Sigmoid colon (tissue), 7 donors: Measurements from ENCODE around the gene WNT9B. TPM values are rescaled to one million over a fixed set of nuclear protein-coding genes. Genes with fewer than 3 reads are reported as not detected.

Experiments
- DNase-seq: peaks from one replicate; pipeline ENCODE4 v3.0.0-alpha.2; 2019
- H3K27ac ChIP-seq, 4 donors: fragments of 200-600 bp; sonication (generic); one replicate each; pipeline ENCODE4 v1.5.1; 2016 to 2019; ENCODE audit warnings: mild to moderate bottlenecking in 1 of 4
- H3K27me3 ChIP-seq, 3 donors: fragments of 200-600 bp; sonication (generic); one replicate each; pipeline ENCODE4 v1.5.1; 2019; ENCODE audit warnings: mild to moderate bottlenecking in 1 of 3
- H3K36me3 ChIP-seq, 4 donors: fragments of 200-600 bp; sonication (generic); one replicate each; pipeline ENCODE4 v1.5.1; 2016 to 2019
- H3K4me1 ChIP-seq, 4 donors: fragments of 200-600 bp; sonication (generic); one replicate each; pipeline ENCODE4 v1.5.1; 2017 to 2019
- H3K4me3 ChIP-seq, 4 donors: fragments of 200-600 bp; sonication (generic); one replicate each; pipeline ENCODE4 v1.5.1; 2017 to 2019; ENCODE audit warnings: mild to moderate bottlenecking in 2 of 4, moderate library complexity in 1 of 4
- H3K9me3 ChIP-seq, 4 donors: fragments of 200-600 bp in 3 of 4; sonication (generic) in 3 of 4; one replicate each; pipeline versions ENCODE4 v1.5.1 to v1.6.1; 2013 to 2019
- EP300 ChIP-seq, 4 donors: sonication (generic); formaldehyde crosslinking; IDR thresholded peaks; one replicate each; pipeline ENCODE4 v1.6.1; 2017; ENCODE audit warnings: antibody characterized with exemption in 4 of 4
- POLR2A ChIP-seq, 2 donors: fragments of 450-650 bp; IDR thresholded peaks; one replicate each; pipeline ENCODE4 v1.6.1; 2016; ENCODE audit warnings: antibody characterized with exemption in 2 of 2, mild to moderate bottlenecking in 2 of 2, moderate library complexity in 2 of 2
- POLR2AphosphoS5 ChIP-seq, 4 donors: sonication (generic); formaldehyde crosslinking; IDR thresholded peaks; one replicate each; pipeline ENCODE4 v1.6.1; 2017; ENCODE audit warnings: antibody characterized with exemption in 4 of 4
- WGBS, 2 donors: extraction: QIAGEN DNeasy Blood & Tissue Kit; methylation state at CpG; one replicate each; pipeline ENCODE4 v1.1.7; 2013; 5-methylcytosine and 5-hydroxymethylcytosine counted together
- intact Hi-C: fragments of 100-400 bp; cut with DNase I; formaldehyde crosslinking; loops from one replicate; pipeline ENCODE4 v1.15.1; 2023
- polyA plus RNA-seq, 3 donors: library from polyadenylated mRNA; stranded (reverse); fragments of 200-250 nt; gene quantifications; one replicate each; pipeline ENCODE4 v1.2.3, GENCODE V29; 2013
- total RNA-seq, 4 donors: library from RNA; depleted of rRNA; stranded (reverse); fragments of >200 nt; gene quantifications; one replicate each; pipeline ENCODE4 v1.1.0, GENCODE V29; 2016
- TF ChIP-seq, protein P1 (sequence below), 4 experiments: fragments of 450-650 bp in 3 of 4; fragments of 200-600 bp in 1 of 4; IDR thresholded peaks; one replicate each; pipeline ENCODE4 v1.5.1; 2016 to 2019; ENCODE audit warnings: antibody characterized with exemption in 4 of 4, mild to moderate bottlenecking in 3 of 4, moderate library complexity in 2 of 4
- donor health status: healthy with polysubstance abuse.
- donor health status: Bipolar disorder and iron deficiency.
- donor health status: healthy.

WNT9B gene
- total and polyA plus RNA-seq, 7 donors = 0.03 TPM; not detected in 6

DNA sequence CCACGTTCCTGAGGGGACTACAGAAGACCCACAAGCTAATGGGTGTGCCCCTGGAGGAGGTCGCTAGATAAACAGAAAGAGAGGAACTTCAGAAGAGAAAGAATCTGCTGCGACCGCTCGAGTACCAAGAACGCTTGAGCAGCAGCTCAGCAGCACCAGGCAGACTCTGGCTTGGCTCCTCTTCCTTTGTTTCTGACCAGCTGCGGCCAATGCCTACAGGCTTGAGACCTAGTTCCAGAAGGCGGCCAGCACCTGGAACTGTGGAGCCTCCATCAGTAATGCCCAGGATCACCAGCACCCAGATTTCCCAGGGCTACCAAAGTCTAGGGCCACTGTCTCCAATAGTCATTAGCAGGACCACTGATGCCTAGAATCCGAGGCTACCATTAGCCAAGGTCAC, 45.6 kb downstream of the WNT9B start:
- 85 to 87% methylated on average over 9 of the region's 9 CpGs for WGBS, 2 donors
- intact Hi-C loops = no loop called here
- peaks cover 0 to 33% (median 16%) of the 10 kb centered on the region in 3 donors for H3K27me3 ChIP-seq
- no peaks in the 10 kb centered on the region for H3K4me1 ChIP-seq
- DNase-seq = no peak
- H3K36me3 ChIP-seq = no peaks in the 10 kb centered on the region
- no peak overlapping the region for H3K4me3 ChIP-seq
- TF ChIP-seq POLR2A (IDR thresholded peaks at IDR 0.05) (no peak), EP300 (IDR thresholded peaks at IDR 0.05) (no peak), POLR2AphosphoS5 (IDR thresholded peaks at IDR 0.05) (no peak)
- TF ChIP-seq, protein P1, sequence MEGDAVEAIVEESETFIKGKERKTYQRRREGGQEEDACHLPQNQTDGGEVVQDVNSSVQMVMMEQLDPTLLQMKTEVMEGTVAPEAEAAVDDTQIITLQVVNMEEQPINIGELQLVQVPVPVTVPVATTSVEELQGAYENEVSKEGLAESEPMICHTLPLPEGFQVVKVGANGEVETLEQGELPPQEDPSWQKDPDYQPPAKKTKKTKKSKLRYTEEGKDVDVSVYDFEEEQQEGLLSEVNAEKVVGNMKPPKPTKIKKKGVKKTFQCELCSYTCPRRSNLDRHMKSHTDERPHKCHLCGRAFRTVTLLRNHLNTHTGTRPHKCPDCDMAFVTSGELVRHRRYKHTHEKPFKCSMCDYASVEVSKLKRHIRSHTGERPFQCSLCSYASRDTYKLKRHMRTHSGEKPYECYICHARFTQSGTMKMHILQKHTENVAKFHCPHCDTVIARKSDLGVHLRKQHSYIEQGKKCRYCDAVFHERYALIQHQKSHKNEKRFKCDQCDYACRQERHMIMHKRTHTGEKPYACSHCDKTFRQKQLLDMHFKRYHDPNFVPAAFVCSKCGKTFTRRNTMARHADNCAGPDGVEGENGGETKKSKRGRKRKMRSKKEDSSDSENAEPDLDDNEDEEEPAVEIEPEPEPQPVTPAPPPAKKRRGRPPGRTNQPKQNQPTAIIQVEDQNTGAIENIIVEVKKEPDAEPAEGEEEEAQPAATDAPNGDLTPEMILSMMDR (IDR thresholded peaks at IDR 0.05) = no peak
- H3K27ac ChIP-seq = no peak overlapping the region
- H3K9me3 ChIP-seq = peaks cover 0 to 2% (median 0%) of the 10 kb centered on the region in 4 donors

DNA sequence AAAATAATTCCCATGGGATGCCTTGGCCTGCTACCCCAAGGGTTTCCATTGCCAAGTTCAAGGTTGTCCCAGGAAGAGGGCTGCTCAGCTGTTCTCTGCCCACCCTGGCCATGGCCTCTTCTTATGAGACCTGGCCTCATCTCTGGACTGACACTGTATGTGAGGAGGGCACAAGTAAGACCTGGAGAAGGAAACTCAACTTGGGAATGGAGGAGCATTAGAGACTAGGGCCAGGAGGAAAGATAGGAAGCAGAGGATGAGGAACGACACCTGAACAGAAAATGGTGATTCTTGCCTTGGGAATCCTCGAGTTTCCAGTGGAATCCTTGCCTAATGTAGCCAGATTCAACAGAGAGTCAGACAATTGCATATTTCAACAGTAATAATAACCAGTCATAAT, 47.0 kb downstream of the WNT9B start:
- peaks cover 0 to 2% (median 0%) of the 10 kb centered on the region in 4 donors for H3K9me3 ChIP-seq
- 52 to 67% methylated on average over 2 of the region's 2 CpGs for WGBS, 2 donors
- peaks cover 0 to 30% (median 14%) of the 10 kb centered on the region in 3 donors for H3K27me3 ChIP-seq
- no peaks in the 10 kb centered on the region for H3K4me1 ChIP-seq
- TF ChIP-seq POLR2AphosphoS5 (IDR thresholded peaks at IDR 0.05) (no peak), POLR2A (IDR thresholded peaks at IDR 0.05) (no peak), EP300 (IDR thresholded peaks at IDR 0.05) (no peak)
- TF ChIP-seq, protein P1 (IDR thresholded peaks at IDR 0.05) = no peak
- no peaks in the 10 kb centered on the region for H3K36me3 ChIP-seq
- no peak overlapping the region for H3K27ac ChIP-seq
- no peak for DNase-seq
- intact Hi-C loops = no loop called here
- no peak overlapping the region for H3K4me3 ChIP-seq

DNA sequence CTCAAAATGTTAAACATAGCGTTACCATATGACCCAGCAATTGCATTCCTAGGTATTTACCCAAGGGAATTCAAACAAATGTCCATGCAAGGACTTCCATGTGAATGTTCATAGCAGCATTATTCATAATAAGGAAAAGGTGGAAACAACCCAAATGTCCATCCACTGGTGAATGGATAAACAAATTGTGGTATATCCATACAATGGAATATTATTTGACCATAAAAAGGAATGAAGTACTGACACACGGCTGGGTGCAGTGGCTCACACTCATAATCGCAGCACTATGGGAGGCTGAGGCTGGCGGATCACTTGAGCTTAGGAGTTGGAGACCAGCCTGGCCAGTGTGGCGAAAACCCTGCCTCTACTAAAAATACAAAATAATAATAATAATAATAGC, 47.5 kb downstream of the WNT9B start:
- Histone ChIP-seq H3K4me3 (no peak overlapping the region), H3K27me3 (peaks cover 0 to 26% (median 9%) of the 10 kb centered on the region in 3 donors), H3K4me1 (no peaks in the 10 kb centered on the region), H3K36me3 (no peaks in the 10 kb centered on the region), H3K27ac (no peak overlapping the region), H3K9me3 (peaks cover 0 to 2% (median 0%) of the 10 kb centered on the region in 4 donors)
- DNase-seq = no peak
- intact Hi-C loops = no loop called here
- TF ChIP-seq POLR2AphosphoS5 (IDR thresholded peaks at IDR 0.05) (no peak), POLR2A (IDR thresholded peaks at IDR 0.05) (no peak), EP300 (IDR thresholded peaks at IDR 0.05) (no peak)
- TF ChIP-seq, protein P1 (IDR thresholded peaks at IDR 0.05) = no peak
- 95% methylated on average over 5 of the region's 5 CpGs for WGBS, 2 donors

DNA sequence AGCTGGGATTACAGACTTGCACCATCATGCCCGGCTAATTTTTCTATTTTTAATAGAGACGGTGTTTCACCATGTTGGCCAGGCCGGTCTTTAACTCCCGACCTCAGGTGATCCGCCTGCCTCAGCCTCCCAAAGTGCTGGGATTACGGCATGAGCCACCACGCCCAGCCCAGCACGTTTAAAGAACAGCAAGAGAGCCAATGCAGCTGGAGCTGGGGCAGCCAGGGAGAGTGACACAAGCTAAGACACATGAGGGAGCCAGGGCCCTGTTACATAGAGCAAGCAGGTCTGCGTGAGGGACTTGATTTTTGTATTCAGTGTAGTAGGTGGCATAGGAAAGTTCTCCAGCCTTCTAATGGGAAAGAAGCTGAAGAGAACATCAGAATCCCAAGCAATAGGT, 49.9 kb downstream of the WNT9B start:
- H3K4me1 ChIP-seq = no peaks in the 10 kb centered on the region
- peaks cover 0 to 10% (median 0%) of the 10 kb centered on the region in 3 donors for H3K27me3 ChIP-seq
- no peaks in the 10 kb centered on the region for H3K36me3 ChIP-seq
- DNase-seq = no peak
- TF ChIP-seq POLR2AphosphoS5 (IDR thresholded peaks at IDR 0.05) = no peak
- TF ChIP-seq EP300 (IDR thresholded peaks at IDR 0.05) = no peak
- no peak for TF ChIP-seq POLR2A (IDR thresholded peaks at IDR 0.05)
- TF ChIP-seq, protein P1 (IDR thresholded peaks at IDR 0.05) = no peak
- intact Hi-C loops = no loop called here
- peaks cover 0 to 2% (median 0%) of the 10 kb centered on the region in 4 donors for H3K9me3 ChIP-seq
- H3K27ac ChIP-seq = no peak overlapping the region
- no peak overlapping the region for H3K4me3 ChIP-seq
- WGBS, 2 donors = 73 to 84% methylated on average over 9 of the region's 9 CpGs
